Peyer's patch (tissue), 4 donors: ENCODE results near the gene SCAF4.

Experiments
- CTCF ChIP-seq, 6 experiments: fragments of 450-650 bp in 4 of 6; fragments of 200-600 bp in 2 of 6; sonication (generic) in 1 of 6; IDR thresholded peaks; one replicate each; pipeline ENCODE4 v1.5.1; 2017 to 2019; ENCODE audit warnings: antibody characterized with exemption in 6 of 6, mild to moderate bottlenecking in 3 of 6, moderate library complexity in 1 of 6
- POLR2A ChIP-seq, 2 donors: fragments of 450-650 bp; IDR thresholded peaks; one replicate each; pipeline ENCODE4 v1.5.1; 2017; ENCODE audit warnings: antibody characterized with exemption in 2 of 2, mild to moderate bottlenecking in 2 of 2, moderate library complexity in 2 of 2

GRCh38 chr21:31780944-31781343 lies 49.0 kb upstream of the SCAF4 start:
- TF ChIP-seq CTCF (IDR thresholded peaks at IDR 0.05) (peak in 2 of 6 experiments; percentile 11 to 29), POLR2A (IDR thresholded peaks at IDR 0.05) (no peak)
